HepG2 (cell line): ENCODE measurements around the gene APOC3.

Source experiments
- KLF13 ChIP-seq: sonication (generic); formaldehyde crosslinking; IDR thresholded peaks from 2 replicates; pipeline ENCODE4 v1.4.0; 2020; ENCODE audit warnings: mild to moderate bottlenecking, missing genetic modification reagents
- MYC ChIP-seq: sonication (generic); formaldehyde crosslinking; IDR thresholded peaks from 2 replicates; pipeline ENCODE4 v1.9.0; 2021; ENCODE audit warnings: missing genetic modification reagents, borderline replicate concordance
- ZNF550 ChIP-seq: sonication (generic); formaldehyde crosslinking; IDR thresholded peaks from 2 replicates; pipeline ENCODE4 v1.4.0; 2020; ENCODE audit warnings: mild to moderate bottlenecking, missing genetic modification reagents, borderline replicate concordance
- TF ChIP-seq, protein P1 (sequence below): sonication (generic); formaldehyde crosslinking; IDR thresholded peaks from 2 replicates; pipeline ENCODE4 v1.8.1; 2022; ENCODE audit warnings: low read depth, mild to moderate bottlenecking, missing genetic modification reagents
- TF ChIP-seq, protein P2 (sequence below): sonication (generic); formaldehyde crosslinking; IDR thresholded peaks from 2 replicates; pipeline ENCODE4 v1.5.0; 2020; ENCODE audit warnings: mild to moderate bottlenecking, missing genetic modification reagents, moderate library complexity

DNA sequence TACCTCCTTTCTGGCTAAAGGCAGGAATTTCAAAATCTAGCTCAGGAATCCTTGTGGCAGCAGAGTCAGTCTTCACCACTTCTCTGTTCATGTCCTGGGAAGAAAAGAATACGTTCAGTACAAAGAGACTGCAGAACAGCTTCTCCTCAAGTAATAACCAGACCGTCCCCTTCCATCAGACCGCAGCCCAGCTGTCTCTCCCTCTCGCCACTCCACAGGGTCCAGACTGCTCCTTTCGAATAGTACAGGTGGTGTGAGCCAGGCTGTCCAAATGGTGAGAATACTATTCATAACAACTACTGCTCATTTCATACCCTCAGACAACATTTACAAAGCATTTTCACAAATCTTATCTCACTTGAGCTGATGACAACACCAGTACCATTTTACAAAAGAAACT lies 42.7 kb upstream of the APOC3 start:
- no peak for TF ChIP-seq ZNF550
- no peak for TF ChIP-seq MYC (CRISPR knock-in tag)
- TF ChIP-seq, protein P1, sequence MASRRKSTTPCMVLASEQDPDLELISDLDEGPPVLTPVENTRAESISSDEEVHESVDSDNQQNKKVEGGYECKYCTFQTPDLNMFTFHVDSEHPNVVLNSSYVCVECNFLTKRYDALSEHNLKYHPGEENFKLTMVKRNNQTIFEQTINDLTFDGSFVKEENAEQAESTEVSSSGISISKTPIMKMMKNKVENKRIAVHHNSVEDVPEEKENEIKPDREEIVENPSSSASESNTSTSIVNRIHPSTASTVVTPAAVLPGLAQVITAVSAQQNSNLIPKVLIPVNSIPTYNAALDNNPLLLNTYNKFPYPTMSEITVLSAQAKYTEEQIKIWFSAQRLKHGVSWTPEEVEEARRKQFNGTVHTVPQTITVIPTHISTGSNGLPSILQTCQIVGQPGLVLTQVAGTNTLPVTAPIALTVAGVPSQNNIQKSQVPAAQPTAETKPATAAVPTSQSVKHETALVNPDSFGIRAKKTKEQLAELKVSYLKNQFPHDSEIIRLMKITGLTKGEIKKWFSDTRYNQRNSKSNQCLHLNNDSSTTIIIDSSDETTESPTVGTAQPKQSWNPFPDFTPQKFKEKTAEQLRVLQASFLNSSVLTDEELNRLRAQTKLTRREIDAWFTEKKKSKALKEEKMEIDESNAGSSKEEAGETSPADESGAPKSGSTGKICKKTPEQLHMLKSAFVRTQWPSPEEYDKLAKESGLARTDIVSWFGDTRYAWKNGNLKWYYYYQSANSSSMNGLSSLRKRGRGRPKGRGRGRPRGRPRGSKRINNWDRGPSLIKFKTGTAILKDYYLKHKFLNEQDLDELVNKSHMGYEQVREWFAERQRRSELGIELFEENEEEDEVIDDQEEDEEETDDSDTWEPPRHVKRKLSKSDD (CRISPR knock-in tag): no peak
- TF ChIP-seq, protein P2, sequence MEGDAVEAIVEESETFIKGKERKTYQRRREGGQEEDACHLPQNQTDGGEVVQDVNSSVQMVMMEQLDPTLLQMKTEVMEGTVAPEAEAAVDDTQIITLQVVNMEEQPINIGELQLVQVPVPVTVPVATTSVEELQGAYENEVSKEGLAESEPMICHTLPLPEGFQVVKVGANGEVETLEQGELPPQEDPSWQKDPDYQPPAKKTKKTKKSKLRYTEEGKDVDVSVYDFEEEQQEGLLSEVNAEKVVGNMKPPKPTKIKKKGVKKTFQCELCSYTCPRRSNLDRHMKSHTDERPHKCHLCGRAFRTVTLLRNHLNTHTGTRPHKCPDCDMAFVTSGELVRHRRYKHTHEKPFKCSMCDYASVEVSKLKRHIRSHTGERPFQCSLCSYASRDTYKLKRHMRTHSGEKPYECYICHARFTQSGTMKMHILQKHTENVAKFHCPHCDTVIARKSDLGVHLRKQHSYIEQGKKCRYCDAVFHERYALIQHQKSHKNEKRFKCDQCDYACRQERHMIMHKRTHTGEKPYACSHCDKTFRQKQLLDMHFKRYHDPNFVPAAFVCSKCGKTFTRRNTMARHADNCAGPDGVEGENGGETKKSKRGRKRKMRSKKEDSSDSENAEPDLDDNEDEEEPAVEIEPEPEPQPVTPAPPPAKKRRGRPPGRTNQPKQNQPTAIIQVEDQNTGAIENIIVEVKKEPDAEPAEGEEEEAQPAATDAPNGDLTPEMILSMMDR: no peak
- no peak for TF ChIP-seq KLF13 (CRISPR knock-in tag)
